GM21447 (cell line): Measurements from ENCODE around the gene GAPVD1.

ENCODE experiments used
- ATAC-seq: cut with Tn5 transposase; IDR thresholded peaks from one replicate; pipeline ENCODE4 v1.9.1; 2021; ENCODE audit not compliant: unreplicated experiment

The GAPVD1 gene

DNA sequence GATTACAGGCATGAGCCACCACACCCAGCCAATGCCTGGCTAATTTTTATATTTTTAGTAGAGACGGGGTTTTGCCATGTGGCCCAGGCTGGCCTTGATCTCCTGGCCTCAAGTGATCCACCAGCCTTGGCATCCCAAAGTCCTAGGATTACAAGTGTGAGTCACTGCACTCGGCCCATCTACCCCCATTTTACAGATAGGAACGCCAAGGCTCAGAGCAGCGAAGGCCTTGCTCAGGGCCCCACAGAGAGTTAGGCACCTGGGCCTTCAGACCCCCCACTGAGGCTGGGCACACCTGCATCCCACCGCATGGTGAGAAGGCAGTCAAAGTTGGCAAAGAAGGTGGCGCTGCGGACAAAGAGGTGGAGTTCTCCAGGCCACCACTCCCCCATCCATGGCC is 143.1 kb downstream of the GAPVD1 start:
- ATAC-seq, result no peak

DNA sequence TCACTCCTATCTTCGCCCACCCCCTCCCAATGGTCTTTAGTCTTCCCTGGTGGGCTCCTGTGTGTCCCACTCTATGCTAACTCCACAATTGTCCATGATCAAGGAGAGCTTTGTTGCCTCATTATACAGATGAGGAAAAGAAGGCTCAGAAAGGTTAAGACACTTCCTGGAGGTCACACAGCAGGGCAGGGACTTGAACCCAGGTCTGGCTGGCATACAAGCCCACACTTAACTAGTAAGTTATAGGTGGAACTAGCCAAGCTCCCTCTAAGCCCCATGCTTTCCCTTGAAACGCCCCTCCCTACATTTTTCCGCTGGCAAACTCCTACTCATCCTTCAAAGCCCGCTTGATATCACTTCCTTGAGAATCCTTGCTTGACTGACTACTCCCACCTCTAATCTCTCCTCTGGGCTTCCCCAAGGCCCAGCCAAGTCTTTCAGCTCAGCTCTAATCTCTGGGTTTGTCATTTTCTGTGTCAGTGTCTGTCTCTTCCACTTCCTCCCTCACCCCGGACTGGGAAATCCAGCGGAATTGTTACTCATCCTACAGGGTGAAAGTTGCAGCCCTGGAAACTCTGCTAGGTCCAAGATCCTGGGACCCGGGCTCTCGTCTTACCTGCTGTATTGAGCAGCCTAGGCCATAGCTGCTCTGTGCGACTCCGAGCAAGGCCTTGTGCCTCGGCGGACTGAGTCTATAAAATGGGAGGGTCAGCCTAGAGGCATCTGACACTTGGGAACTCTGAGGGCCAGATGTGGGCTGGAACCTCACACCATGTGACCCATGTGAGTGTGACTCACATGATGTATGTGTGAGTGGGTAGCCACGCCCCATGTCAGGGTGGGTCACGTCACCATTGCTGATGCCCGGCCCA is 144.5 kb downstream of the GAPVD1 start:
- ATAC-seq, result no peak

DNA sequence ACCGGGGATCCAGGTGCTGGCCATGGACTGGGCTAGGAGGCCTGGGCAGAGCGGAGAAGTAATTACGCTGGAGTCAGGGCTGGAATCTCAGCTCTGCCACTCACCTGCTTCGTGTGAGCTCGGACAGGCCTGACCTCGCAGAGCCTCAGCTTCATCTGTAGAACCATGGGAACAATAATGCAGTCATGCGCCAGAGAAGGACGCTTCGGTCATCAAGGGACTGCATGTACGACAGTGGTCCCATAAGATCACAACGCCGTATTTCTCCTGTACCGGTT is 145.1 kb downstream of the GAPVD1 start:
- ATAC-seq, result no peak

DNA sequence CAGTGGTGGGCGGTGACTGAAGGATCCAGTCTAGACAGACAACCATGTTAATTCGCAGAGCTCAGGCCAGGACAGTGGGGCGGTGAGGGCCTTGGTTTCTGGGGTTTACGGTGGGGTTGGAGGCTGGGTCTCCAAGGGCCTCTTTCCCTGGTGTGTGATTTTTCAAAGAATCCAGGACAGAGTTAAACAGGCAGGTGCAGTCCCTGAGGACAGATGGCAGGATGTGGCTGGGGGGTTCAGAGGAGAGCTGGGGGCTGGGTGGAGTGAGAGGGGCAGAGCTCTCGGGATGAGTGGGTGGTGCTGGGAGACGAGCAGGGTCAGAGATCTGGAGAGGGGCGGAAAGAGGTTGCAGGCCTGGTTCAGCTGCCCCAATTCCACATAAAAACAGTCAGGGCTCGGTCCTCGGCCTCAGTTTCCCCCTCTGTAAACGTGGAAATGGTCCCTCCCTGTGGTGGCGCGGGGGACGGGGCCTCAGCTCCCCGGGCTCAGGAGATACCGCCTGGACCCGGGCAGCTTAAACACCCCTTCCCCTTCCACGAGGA is 145.9 kb downstream of the GAPVD1 start:
- no peak for ATAC-seq

DNA sequence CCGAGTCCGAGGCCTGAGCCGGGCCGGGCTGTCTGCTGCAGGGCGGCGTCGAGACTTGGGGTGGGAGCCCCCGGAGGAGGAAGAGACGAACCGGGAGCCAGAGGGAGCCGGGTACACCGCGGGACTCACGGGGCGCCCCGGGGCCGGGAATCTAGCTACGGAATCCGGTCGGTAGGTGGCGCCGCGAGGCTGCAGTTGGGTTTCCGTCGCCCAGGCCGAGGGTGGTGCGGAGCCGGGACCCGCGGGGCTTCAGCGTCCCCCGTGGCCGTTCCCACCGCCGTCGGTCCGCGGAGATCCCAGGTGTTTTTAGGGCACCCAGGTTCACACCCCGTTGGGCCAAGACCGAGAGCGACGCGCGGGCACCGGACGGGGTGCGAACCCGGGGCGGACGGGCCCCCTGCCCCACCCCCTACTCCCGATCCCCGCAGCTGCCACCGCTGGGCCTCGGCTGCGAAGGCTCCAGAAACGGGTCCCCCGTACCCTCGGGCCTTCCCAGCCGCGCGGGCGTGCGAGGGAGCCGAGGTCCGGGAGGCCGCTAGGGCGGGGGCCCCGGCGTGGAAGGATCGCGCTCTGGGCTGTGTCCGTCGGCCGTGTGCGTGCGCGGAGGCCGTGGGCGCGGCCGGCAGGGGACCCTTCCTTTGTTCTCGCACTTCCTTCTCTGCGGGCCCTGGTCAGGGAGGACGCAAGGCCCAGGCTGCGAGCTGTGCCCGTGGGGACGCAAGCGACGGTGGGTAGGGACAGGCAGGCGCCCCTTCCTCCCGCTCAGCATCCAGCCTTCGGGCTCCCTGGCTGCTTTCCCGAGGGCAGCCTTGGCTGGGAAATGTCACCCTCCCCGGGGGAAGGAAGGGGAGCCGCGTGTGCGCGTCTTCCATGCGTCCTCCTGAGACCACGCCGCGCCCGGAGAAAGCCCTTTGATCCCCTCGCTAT is 146.6 kb downstream of the GAPVD1 start:
- ATAC-seq, result no peak

DNA sequence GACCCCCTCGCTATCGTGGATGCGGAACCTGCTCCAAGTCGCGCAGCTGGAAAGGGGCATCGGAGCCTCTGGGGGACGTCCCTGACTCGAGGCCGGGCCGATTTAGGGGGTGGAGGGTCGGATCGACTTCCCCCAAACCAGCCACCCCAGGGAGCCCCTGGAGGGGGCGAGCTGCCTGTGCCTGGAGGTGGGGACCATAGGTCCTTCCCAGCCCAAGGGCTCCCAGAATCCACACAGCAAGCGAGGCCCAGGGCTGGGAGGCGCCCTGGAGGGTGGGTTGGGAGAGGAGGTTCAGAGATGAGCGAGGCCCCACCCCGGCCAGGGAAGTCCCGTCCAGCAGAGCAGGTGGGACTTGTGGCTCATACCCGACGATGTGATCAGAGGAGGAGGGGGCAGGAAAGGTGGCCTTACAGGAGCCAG is 147.6 kb downstream of the GAPVD1 start:
- ATAC-seq, result no peak

DNA sequence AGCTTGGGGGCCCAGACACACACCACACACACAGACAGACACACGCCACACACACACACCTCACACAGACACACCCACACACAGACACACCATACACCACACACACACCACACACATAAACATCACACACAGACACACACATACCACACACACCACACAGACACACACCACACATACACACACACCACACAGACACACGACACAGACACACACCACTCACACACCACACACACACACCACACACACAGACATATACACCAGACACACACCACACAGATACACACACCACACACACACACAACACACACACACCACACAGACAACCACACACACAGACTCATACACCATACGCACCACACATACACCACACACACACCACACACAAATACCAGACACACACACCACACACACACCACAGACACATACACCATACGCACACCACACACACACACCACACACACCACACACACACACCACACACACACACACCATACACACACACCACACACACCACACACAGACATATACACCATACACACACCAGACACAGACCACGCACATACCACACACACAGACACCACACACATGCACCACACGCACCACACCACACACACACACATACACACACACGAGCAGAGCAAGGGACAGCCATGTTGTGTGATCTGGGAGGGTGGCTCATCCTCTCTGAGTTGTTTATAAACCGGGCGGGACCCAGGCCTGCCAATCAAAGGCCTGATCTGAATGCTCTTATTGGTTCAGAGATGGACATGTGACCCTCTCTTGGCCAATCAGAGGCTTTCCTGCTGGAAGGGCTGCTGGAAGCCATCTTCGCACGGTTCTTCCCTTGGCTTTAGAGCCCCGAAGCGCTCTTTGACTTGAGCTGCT is 148.3 kb downstream of the GAPVD1 start:
- no peak for ATAC-seq

DNA sequence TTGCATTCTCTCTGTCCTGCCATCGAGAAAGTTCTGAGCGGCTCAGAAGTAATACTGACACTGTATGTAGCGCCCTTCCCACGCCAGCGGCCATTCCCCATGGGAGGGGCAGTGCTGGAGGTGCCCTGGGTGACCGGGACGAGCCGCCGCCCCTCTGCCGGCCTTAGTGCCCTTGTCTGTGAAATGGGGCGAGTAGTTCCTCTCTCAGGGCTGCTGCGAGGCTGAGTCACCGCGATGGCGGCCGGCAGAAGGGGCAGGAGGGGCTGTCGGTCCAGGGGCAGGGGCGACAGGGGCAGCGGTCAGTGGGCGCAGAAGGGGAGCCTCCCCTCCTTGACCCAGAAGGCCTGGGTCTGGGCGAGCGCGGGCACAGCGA is 148.9 kb downstream of the GAPVD1 start:
- no peak for ATAC-seq

DNA sequence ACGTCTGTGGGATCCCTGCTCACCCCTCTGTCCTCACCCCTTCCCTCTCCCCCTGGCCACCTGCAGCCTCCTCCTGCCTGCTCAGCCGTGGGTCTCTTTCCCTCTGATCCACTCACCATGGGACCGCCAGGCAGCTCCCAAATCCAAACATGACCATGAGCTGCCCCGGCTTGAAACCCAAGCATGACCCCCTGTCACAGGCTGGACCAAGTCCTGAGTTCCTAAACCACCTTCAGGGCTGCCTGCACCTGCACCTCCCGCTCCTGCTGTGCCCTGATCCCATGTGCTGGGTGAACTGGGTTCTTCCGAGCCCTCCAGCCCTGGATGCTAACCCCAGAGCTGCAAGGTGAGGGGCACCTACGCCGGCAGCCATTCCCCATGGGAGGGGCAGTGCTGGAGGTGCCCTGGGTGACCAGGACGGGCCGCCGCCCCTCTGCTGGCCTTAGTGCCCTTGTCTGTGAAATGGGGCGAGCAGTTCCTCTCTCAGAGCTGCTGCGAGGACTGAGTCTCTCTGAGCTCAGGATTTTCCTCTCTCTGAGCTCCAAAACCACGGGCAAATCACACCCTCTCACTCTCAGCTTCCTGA is 149.6 kb downstream of the GAPVD1 start:
- no peak for ATAC-seq

DNA sequence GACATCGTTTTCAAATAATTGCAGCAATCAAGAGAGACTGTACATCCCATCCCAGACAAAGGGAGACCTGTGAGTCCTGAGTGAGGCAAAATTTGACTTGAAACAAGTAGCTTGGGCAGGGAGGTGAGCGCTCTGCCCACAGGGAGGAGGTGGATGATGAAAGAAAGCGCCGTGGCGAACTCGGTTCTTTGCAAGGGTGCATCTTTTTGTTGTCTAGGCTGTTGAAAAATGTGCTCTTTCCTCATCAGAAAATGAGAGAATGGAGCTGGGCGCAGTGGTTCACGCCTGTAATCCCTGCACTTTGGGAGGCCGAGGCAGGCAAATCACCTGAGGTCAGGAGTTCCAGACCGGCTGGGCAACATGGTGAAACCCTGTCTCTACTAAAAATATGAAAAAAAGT is 150.5 kb downstream of the GAPVD1 start:
- ATAC-seq, result no peak

DNA sequence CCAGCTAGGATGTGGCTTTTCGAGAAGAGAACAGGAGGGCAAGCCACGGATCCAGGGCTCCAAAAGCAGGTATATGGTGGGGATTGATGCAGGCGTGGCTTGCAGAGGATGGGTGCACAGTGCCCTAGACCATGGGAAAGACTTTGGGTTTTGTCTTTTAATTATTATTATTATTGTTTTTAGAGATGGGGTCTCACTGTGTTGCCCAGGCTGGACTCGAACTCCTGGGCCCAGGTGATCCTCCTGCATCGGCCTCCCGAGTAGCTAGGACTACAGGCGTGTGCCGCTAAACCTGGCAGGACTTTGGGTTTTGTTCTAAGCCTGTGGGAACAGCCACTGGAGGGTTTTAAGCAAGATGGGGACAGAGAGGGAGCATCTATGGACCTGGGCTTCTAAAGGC is 152.0 kb downstream of the GAPVD1 start:
- ATAC-seq, result no peak

DNA sequence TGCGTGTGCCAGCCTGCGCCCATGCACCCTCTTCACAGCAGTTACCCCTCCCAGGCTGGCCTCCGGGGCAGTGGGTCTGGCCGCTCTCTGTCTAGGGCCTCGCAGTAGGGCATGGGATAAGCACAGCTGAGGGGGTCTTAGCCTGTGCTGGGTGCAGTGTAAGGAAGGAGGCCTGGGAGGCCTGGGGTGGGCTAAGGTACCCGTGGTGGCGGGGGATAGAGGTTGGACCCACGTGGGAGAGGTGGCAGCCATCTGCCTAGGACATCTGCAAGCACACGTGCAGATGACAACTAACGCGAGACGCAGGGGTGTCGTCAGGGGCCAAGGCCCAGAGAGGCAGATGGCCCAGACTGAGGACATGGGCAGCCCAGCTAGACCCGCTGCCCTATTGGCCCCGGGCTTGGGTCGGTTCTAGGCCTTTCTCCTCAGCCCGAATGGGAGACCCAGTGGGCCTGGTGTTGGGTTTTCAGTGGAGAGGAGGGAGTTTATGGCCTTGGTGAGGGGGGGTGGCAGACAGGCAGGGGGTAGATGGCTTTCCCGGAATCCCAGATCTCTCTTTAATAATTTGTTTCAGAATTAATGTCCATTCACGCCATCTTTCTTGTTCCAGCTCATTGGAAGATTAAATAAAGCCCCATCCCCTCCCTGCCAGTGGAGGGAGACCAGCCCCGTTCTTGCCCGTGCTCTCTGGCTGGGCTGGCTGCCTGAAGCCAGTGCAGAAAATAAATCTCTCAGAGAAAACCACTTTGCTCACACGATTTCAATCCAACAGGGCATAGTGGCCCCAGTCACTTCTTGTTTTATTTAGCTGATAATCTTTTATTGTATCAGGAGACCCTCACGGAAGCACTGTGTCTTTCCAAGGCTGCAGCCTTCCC is 154.2 kb downstream of the GAPVD1 start:
- ATAC-seq, result no peak

DNA sequence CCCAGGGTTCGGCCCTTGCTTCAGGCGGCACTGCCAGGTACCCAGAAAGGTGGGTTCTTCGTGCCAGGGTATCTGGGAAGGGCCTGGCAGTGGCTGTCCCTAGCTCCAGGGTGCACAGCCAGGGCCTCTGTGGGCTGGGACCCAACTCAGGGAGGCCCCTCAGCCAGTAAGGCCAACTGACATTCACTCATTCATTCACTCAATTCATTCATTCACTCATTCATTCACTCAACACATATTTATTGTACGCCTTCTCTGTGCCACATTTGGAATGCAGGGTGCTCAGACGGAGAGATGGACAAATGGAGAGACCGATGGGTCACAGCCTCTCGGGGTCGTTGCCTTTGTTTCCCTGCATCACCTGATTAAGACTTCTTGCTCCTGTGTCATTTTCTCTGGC is 154.9 kb downstream of the GAPVD1 start:
- ATAC-seq, result no peak
